Astrocyte (in vitro differentiated cells and primary cell): ENCODE measurements around the gene KRT5. TPM values are rescaled to one million over a fixed set of nuclear protein-coding genes. Genes with fewer than 3 reads are reported as not detected.

Experiments
- DNase-seq: peaks from one replicate; pipeline ENCODE4 v3.0.0-alpha.2; 2010; ENCODE audit warnings: low read depth
- FAIRE-seq: peaks from 2 replicates; lab custom pipeline; 2011; peaks lifted over from hg19 to GRCh38; lab: Jason Lieb, UNC
- H2AFZ ChIP-seq: 2 replicates; pipeline ENCODE4 v1.6.0; 2012; ENCODE audit warnings: low read depth, low read length, inconsistent platforms
- H3K27ac ChIP-seq: 2 replicates; pipeline ENCODE4 v1.5.1; 2011; ENCODE audit warnings: low read depth, low read length, inconsistent platforms
- H3K27me3 ChIP-seq: 2 replicates; pipeline ENCODE4 v1.6.0; 2011; ENCODE audit warnings: low read length, inconsistent platforms; ENCODE audit not compliant: insufficient read depth
- H3K36me3 ChIP-seq: 2 replicates; pipeline ENCODE4 v1.5.1; 2011; ENCODE audit warnings: low read length, inconsistent platforms; ENCODE audit not compliant: insufficient read depth
- H3K4me1 ChIP-seq: 2 replicates; pipeline ENCODE4 v1.5.1; 2011; ENCODE audit warnings: low read length, inconsistent platforms; ENCODE audit not compliant: insufficient read depth
- H3K4me2 ChIP-seq: 2 replicates; pipeline ENCODE4 v1.6.0; 2012; ENCODE audit warnings: low read length, inconsistent platforms
- H3K4me3 ChIP-seq: 2 replicates; pipeline ENCODE4 v1.5.1; 2011; ENCODE audit warnings: low read depth, mild to moderate bottlenecking, low read length, inconsistent platforms; ENCODE audit not compliant: insufficient read depth
- H3K79me2 ChIP-seq: 2 replicates; pipeline ENCODE4 v1.6.0; 2012; ENCODE audit warnings: mild to moderate bottlenecking, low read length, inconsistent platforms; ENCODE audit not compliant: insufficient read depth
- H3K9ac ChIP-seq: 2 replicates; pipeline ENCODE4 v1.6.0; 2012; ENCODE audit warnings: mild to moderate bottlenecking, low read length, inconsistent platforms
- H3K9me3 ChIP-seq: 2 replicates; pipeline ENCODE4 v1.5.1; 2012; ENCODE audit warnings: low read depth, mild to moderate bottlenecking, low read length, inconsistent platforms; ENCODE audit not compliant: insufficient read depth
- H4K20me1 ChIP-seq: 2 replicates; pipeline ENCODE4 v1.6.0; 2012; ENCODE audit warnings: low read length, inconsistent platforms; ENCODE audit not compliant: insufficient read depth
- H3K27ac Mint-ChIP-seq: one replicate; pipeline ENCODE4 v1.8.0; 2021; ENCODE audit warnings: mild to moderate bottlenecking, mixed read lengths; ENCODE audit not compliant: unreplicated experiment
- H3K27me3 Mint-ChIP-seq: one replicate; pipeline ENCODE4 v1.8.0; 2021; ENCODE audit warnings: low read depth, mixed read lengths; ENCODE audit not compliant: unreplicated experiment
- H3K36me3 Mint-ChIP-seq: one replicate; pipeline ENCODE4 v1.8.0; 2021; ENCODE audit warnings: low read depth, mixed read lengths; ENCODE audit not compliant: unreplicated experiment
- H3K4me1 Mint-ChIP-seq: one replicate; pipeline ENCODE4 v1.8.0; 2021; ENCODE audit warnings: low read depth, mixed read lengths; ENCODE audit not compliant: unreplicated experiment
- H3K4me3 Mint-ChIP-seq: one replicate; pipeline ENCODE4 v1.8.0; 2021; ENCODE audit warnings: mild to moderate bottlenecking, moderate library complexity, mixed read lengths; ENCODE audit not compliant: unreplicated experiment
- H3K9me3 Mint-ChIP-seq: one replicate; pipeline ENCODE4 v1.8.0; 2021; ENCODE audit warnings: mild to moderate bottlenecking, mixed read lengths; ENCODE audit not compliant: unreplicated experiment
- EZH2 ChIP-seq: IDR thresholded peaks from 2 replicates; pipeline ENCODE4 v1.6.1; 2012; ENCODE audit warnings: mild to moderate bottlenecking, low read length, inconsistent platforms; ENCODE audit not compliant: insufficient read depth
- total RNA-seq: library from RNA; stranded (reverse); gene quantifications from 2 replicates; pipeline ENCODE4 v1.2.1, GENCODE V29; 2021
- TF ChIP-seq, protein P1 (sequence below): IDR thresholded peaks from 2 replicates; pipeline ENCODE4 v1.5.1; 2011; ENCODE audit warnings: low read depth, mild to moderate bottlenecking, inconsistent platforms, low read length, moderate library complexity; ENCODE audit not compliant: insufficient read depth

KRT5 gene
- total RNA-seq, 1 donor from 2014 or later: 0.25 TPM

DNA sequence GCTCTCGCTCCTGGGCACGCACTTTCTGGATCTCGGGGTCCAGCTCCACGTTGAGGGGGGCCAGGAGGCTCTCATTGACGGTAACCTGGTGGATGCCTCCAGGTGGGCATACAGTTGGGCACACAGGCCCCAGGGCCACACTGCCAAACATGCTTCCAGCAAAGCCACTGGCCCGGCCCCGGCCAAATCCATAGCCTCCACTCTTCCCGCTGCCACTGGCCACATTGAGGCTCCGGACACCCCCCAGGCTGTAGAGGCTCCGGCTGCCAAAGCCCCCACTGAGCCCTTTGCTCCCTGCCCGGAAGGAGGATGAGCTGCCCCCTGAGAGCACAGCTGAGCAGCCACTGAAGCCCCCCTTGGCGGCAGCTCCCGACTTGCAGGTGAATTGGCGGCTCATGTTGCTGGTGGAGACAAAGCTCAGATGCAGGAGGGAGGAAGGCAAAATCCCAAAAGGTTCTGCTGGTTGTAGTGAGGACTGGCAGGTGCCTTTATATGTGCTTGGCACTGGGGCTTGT is 32.5 kb upstream of the KRT5 start, which contains the start of gene KRT71:
Gene KRT71, minus strand, starts transcription at position 465 of the 515 bp plus-strand sequence. Its CDS starts 68 bp downstream, at position 397.
- Histone ChIP-seq H3K4me2 (no peak within 1 kb of the TSS), H3K36me3 (no peaks in the 10 kb centered on the region), H3K4me3 (no peak within 1 kb of the TSS), H3K27ac (no peak within 1 kb of the TSS), H3K4me1 (no peaks in the 10 kb centered on the region), H3K9me3 (no peaks in the 10 kb centered on the region), H4K20me1 (no peaks in the 10 kb centered on the region), H3K27me3 (peaks cover 23% of the 10 kb centered on the region), H2AFZ (no peak within 1 kb of the TSS), H3K79me2 (no peaks in the 10 kb centered on the region), H3K9ac (no peak within 1 kb of the TSS)
- Mint-ChIP-seq H3K36me3 (peaks cover 2% of the 10 kb centered on the region), H3K4me3 (no peak within 1 kb of the TSS), H3K9me3 (peaks cover 4% of the 10 kb centered on the region), H3K27me3 (peaks cover 84% of the 10 kb centered on the region), H3K27ac (no peak within 1 kb of the TSS), H3K4me1 (peaks cover 1% of the 10 kb centered on the region)
- TF ChIP-seq, protein P1, sequence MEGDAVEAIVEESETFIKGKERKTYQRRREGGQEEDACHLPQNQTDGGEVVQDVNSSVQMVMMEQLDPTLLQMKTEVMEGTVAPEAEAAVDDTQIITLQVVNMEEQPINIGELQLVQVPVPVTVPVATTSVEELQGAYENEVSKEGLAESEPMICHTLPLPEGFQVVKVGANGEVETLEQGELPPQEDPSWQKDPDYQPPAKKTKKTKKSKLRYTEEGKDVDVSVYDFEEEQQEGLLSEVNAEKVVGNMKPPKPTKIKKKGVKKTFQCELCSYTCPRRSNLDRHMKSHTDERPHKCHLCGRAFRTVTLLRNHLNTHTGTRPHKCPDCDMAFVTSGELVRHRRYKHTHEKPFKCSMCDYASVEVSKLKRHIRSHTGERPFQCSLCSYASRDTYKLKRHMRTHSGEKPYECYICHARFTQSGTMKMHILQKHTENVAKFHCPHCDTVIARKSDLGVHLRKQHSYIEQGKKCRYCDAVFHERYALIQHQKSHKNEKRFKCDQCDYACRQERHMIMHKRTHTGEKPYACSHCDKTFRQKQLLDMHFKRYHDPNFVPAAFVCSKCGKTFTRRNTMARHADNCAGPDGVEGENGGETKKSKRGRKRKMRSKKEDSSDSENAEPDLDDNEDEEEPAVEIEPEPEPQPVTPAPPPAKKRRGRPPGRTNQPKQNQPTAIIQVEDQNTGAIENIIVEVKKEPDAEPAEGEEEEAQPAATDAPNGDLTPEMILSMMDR: no peak
- no peak for TF ChIP-seq EZH2
- no peak for DNase-seq
- no peak for FAIRE-seq

- Histone ChIP-seq H3K4me2 (no peak overlapping the region), H2AFZ (no peak overlapping the region), H3K27me3 (peaks cover 23% of the 10 kb centered on the region), H3K36me3 (no peaks in the 10 kb centered on the region), H3K27ac (no peak overlapping the region), H3K79me2 (no peaks in the 10 kb centered on the region), H3K9ac (no peak overlapping the region), H3K9me3 (no peaks in the 10 kb centered on the region), H3K4me3 (no peak overlapping the region), H3K4me1 (no peaks in the 10 kb centered on the region), H4K20me1 (no peaks in the 10 kb centered on the region)
- FAIRE-seq (no peak), DNase-seq (no peak)
- peaks cover 2% of the 10 kb centered on the region for H3K36me3 Mint-ChIP-seq
- peaks cover 1% of the 10 kb centered on the region for H3K4me1 Mint-ChIP-seq
- H3K27me3 Mint-ChIP-seq: peaks cover 84% of the 10 kb centered on the region
- H3K9me3 Mint-ChIP-seq: peaks cover 4% of the 10 kb centered on the region
- no peak overlapping the region for H3K27ac Mint-ChIP-seq
- no peak overlapping the region for H3K4me3 Mint-ChIP-seq
- no peak for TF ChIP-seq EZH2
- TF ChIP-seq, protein P1: no peak
Observed at GRCh38 chr12:52552055-52552454, 31.9 kb upstream of the KRT5 start.

DNA sequence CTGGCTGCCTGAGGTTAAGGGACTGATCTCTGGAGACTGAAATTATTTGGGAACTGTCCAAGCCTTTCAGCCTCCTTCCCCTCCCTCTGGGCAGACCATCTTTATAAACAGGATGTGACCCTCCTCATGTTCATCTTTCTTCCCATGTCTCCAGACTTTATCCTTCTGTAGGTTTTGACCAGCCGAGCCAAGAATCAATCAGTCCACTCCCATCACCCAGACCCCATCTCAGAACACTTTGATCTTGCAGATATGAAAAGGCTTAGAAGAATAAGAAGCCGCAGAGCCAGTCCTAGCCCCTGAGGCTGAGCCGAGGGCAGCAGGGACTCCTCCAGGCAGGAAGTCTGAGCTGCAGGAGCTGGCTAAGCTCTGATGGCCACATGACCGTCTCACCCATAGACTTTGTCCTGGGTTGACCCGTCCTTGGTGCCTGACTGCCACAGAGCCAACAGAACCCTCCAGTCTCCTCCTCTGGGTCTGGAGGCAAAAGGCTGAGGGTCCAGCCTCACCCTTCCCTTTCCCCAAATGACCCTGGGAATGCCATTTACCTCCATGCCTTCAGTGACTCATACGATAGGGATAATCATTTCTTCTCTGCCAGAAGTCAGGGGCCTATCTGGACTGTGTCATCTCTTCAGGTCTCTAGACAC is 31.1 kb upstream of the KRT5 start:
- no peaks in the 10 kb centered on the region for H4K20me1 ChIP-seq
- no peak overlapping the region for H3K4me3 Mint-ChIP-seq
- peaks cover 87% of the 10 kb centered on the region for H3K27me3 Mint-ChIP-seq

More for the DNA sequence above, 31.1 kb upstream of the KRT5 start:
- Histone ChIP-seq H3K4me3 (no peak overlapping the region), H3K4me2 (no peak overlapping the region), H3K36me3 (no peaks in the 10 kb centered on the region), H3K27ac (no peak overlapping the region), H2AFZ (no peak overlapping the region), H3K79me2 (no peaks in the 10 kb centered on the region), H3K9me3 (no peaks in the 10 kb centered on the region), H3K4me1 (no peaks in the 10 kb centered on the region), H3K27me3 (peaks cover 23% of the 10 kb centered on the region), H3K9ac (no peak overlapping the region)
- no peak overlapping the region for H3K27ac Mint-ChIP-seq
- no peak for DNase-seq
- no peak for TF ChIP-seq EZH2
- TF ChIP-seq, protein P1: no peak
- no peak for FAIRE-seq
- H3K4me1 Mint-ChIP-seq: peaks cover 1% of the 10 kb centered on the region
- H3K36me3 Mint-ChIP-seq: peaks cover under 1% of the 10 kb centered on the region
- H3K9me3 Mint-ChIP-seq: peaks cover 4% of the 10 kb centered on the region
